Loucy (cell line): ENCODE measurements around the gene OSBPL2.

Source experiments
- H2AFZ ChIP-seq: fragments of 200-600 bp; sonication (generic); 2 replicates; pipeline ENCODE4 v1.6.0; 2016; ENCODE audit warnings: antibody characterized with exemption, mild to moderate bottlenecking, low read length, moderate library complexity
- H3F3A ChIP-seq: fragments of 200-600 bp; 2 replicates; pipeline ENCODE4 v1.6.0; 2016; ENCODE audit warnings: antibody characterized with exemption, low read depth, mild to moderate bottlenecking
- H3K27me3 ChIP-seq: fragments of 200-600 bp; sonication (generic); 2 replicates; pipeline ENCODE4 v1.6.1; 2014; ENCODE audit warnings: low read length, mild to moderate bottlenecking; ENCODE audit not compliant: insufficient read depth, poor library complexity, severe bottlenecking
- H3K36me3 ChIP-seq: fragments of 200-600 bp; sonication (generic); 2 replicates; pipeline ENCODE4 v1.6.1; 2016; ENCODE audit warnings: low read length; ENCODE audit not compliant: insufficient read depth
- H3K4me1 ChIP-seq: fragments of 200-600 bp; sonication (generic); 2 replicates; pipeline ENCODE4 v1.5.1; 2014; ENCODE audit warnings: low read length, mild to moderate bottlenecking; ENCODE audit not compliant: insufficient read depth, poor library complexity, severe bottlenecking
- H3K4me2 ChIP-seq: fragments of 200-600 bp; sonication (generic); 2 replicates; pipeline ENCODE4 v1.6.0; 2014; ENCODE audit warnings: antibody characterized with exemption, low read length, low read depth, mild to moderate bottlenecking; ENCODE audit not compliant: poor library complexity, severe bottlenecking
- H3K4me3 ChIP-seq: fragments of 200-600 bp; sonication (generic); 2 replicates; pipeline ENCODE4 v1.5.1; 2014; ENCODE audit warnings: low read length, mild to moderate bottlenecking, mixed read lengths; ENCODE audit not compliant: poor library complexity, severe bottlenecking
- H3K79me2 ChIP-seq: fragments of 200-600 bp; sonication (generic); 2 replicates; pipeline ENCODE4 v1.6.1; 2014; ENCODE audit warnings: low read length; ENCODE audit not compliant: insufficient read depth
- H3K9ac ChIP-seq: fragments of 200-600 bp; sonication (generic); 2 replicates; pipeline ENCODE4 v1.6.0; 2014; ENCODE audit warnings: mild to moderate bottlenecking, low read depth, low read length, moderate library complexity; ENCODE audit not compliant: poor library complexity, severe bottlenecking
- H3K9me2 ChIP-seq: fragments of 200-600 bp; sonication (generic); replicated peaks from 2 replicates; pipeline ENCODE4 v1.6.1; 2016; ENCODE audit warnings: low read depth, low read length, mixed read lengths
- H3K9me3 ChIP-seq: fragments of 200-600 bp; sonication (generic); 2 replicates; pipeline ENCODE4 v1.6.1; 2014; ENCODE audit warnings: mild to moderate bottlenecking, antibody characterized with exemption, low read length, low read depth; ENCODE audit not compliant: insufficient read depth
- H4K20me1 ChIP-seq: fragments of 200-600 bp; sonication (generic); 2 replicates; pipeline ENCODE4 v1.6.0; 2014; ENCODE audit warnings: antibody characterized with exemption, low read length, mild to moderate bottlenecking; ENCODE audit not compliant: insufficient read depth, poor library complexity, severe bottlenecking
- EZH2phosphoT487 ChIP-seq: fragments of 200-600 bp; IDR thresholded peaks from 2 replicates; pipeline ENCODE4 v1.6.1; 2018; ENCODE audit warnings: antibody characterized with exemption, mild to moderate bottlenecking, moderate library complexity, borderline replicate concordance
- TF ChIP-seq, protein P1 (sequence below): fragments of 200-600 bp; sonication (generic); conservative IDR thresholded peaks from 2 replicates; pipeline ENCODE4 v1.5.1; 2014; ENCODE audit warnings: mild to moderate bottlenecking, antibody characterized with exemption, low read length

Gene OSBPL2

GRCh38 chr20:62326559-62326958 is 88.2 kb downstream of the OSBPL2 start:
- Histone ChIP-seq H3K27me3 (no peaks in the 10 kb centered on the region), H3F3A (no peaks in the 10 kb centered on the region), H3K4me3 (no peak overlapping the region), H2AFZ (no peak overlapping the region), H3K4me1 (no peaks in the 10 kb centered on the region), H3K9me2 (no peaks in the 10 kb centered on the region), H3K9me3 (no peaks in the 10 kb centered on the region), H3K9ac (no peak overlapping the region), H3K36me3 (no peaks in the 10 kb centered on the region), H4K20me1 (no peaks in the 10 kb centered on the region), H3K4me2 (no peak overlapping the region), H3K79me2 (no peaks in the 10 kb centered on the region)
- TF ChIP-seq EZH2phosphoT487, result no peak
- TF ChIP-seq, protein P1, sequence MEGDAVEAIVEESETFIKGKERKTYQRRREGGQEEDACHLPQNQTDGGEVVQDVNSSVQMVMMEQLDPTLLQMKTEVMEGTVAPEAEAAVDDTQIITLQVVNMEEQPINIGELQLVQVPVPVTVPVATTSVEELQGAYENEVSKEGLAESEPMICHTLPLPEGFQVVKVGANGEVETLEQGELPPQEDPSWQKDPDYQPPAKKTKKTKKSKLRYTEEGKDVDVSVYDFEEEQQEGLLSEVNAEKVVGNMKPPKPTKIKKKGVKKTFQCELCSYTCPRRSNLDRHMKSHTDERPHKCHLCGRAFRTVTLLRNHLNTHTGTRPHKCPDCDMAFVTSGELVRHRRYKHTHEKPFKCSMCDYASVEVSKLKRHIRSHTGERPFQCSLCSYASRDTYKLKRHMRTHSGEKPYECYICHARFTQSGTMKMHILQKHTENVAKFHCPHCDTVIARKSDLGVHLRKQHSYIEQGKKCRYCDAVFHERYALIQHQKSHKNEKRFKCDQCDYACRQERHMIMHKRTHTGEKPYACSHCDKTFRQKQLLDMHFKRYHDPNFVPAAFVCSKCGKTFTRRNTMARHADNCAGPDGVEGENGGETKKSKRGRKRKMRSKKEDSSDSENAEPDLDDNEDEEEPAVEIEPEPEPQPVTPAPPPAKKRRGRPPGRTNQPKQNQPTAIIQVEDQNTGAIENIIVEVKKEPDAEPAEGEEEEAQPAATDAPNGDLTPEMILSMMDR, result no peak

- H3K36me3 ChIP-seq, result no peaks in the 10 kb centered on the region
- no peaks in the 10 kb centered on the region for H3K27me3 ChIP-seq
- H3K4me1 ChIP-seq, result no peaks in the 10 kb centered on the region
- H3F3A ChIP-seq, result no peaks in the 10 kb centered on the region
- H3K4me3 ChIP-seq, result no peak overlapping the region
- H3K4me2 ChIP-seq, result no peak overlapping the region
- H2AFZ ChIP-seq, result no peak overlapping the region
- H3K9ac ChIP-seq, result no peak overlapping the region
- H4K20me1 ChIP-seq, result no peaks in the 10 kb centered on the region
- TF ChIP-seq, protein P1, result no peak
- no peak for TF ChIP-seq EZH2phosphoT487
- no peaks in the 10 kb centered on the region for H3K79me2 ChIP-seq
- H3K9me3 ChIP-seq, result no peaks in the 10 kb centered on the region
- H3K9me2 ChIP-seq, result no peaks in the 10 kb centered on the region
These were observed 88.8 kb downstream of the OSBPL2 start for GRCh38 chr20:62326959-62327725.

- no peaks in the 10 kb centered on the region for H4K20me1 ChIP-seq
- H3K9ac ChIP-seq, result no peak overlapping the region
- no peaks in the 10 kb centered on the region for H3K27me3 ChIP-seq
- H3K9me2 ChIP-seq, result no peaks in the 10 kb centered on the region
- H3K4me1 ChIP-seq, result no peaks in the 10 kb centered on the region
- no peaks in the 10 kb centered on the region for H3K36me3 ChIP-seq
- H3K4me2 ChIP-seq, result no peak overlapping the region
- H3K9me3 ChIP-seq, result no peaks in the 10 kb centered on the region
- TF ChIP-seq, protein P1, result no peak
- no peak for TF ChIP-seq EZH2phosphoT487
- no peaks in the 10 kb centered on the region for H3K79me2 ChIP-seq
- H3F3A ChIP-seq, result no peaks in the 10 kb centered on the region
- no peak overlapping the region for H3K4me3 ChIP-seq
- H2AFZ ChIP-seq, result no peak overlapping the region
These were observed 89.6 kb downstream of the OSBPL2 start for GRCh38 chr20:62327726-62328495.
